B cell (primary cell): Measurements from ENCODE around the gene AP1S3.

Experiments used
- CTCF ChIP-seq: fragments of 200-600 bp; IDR thresholded peaks from one replicate; pipeline ENCODE4 v1.8.0; 2022; ENCODE audit warnings: antibody characterized with exemption, mild to moderate bottlenecking
- EZH2 ChIP-seq: IDR thresholded peaks from 2 replicates; pipeline ENCODE4 v1.6.1; 2012; ENCODE audit warnings: borderline replicate concordance, low read depth, mild to moderate bottlenecking, moderate library complexity, low read length; ENCODE audit not compliant: insufficient read depth, poor library complexity, severe bottlenecking

- no peak for TF ChIP-seq CTCF
- no peak for TF ChIP-seq EZH2
These were observed 32.4 kb downstream of the AP1S3 start for GRCh38 chr2:223805008-223805407.
